Cerebellar cortex (tissue), 1 donor: Measurements from ENCODE around the gene DNA2.
"Not testable (repeated sequence)": the region's sequence is repeated elsewhere in the genome, so short reads cannot be mapped to it uniquely, and the experiment has no call there.

Source experiments
- DNase-seq: peaks from one replicate; pipeline ENCODE4 v3.0.0-alpha.2; 2015; ENCODE audit warnings: low spot score

DNA2 gene

GRCh38 chr10:68471586-68472408 is at the start of gene DNA2:
TSS of gene DNA2 (minus strand) at chr10:68471973. CDS start at chr10:68471864, 109 bp downstream.
- DNase-seq = peak; percentile 73

GRCh38 chr10:68518609-68519008 is 46.8 kb upstream of the DNA2 start:
- DNase-seq = not testable (repeated sequence)

- no peak for DNase-seq
These were observed 45.4 kb upstream of the DNA2 start for GRCh38 chr10:68517188-68517587.

- no peak for DNase-seq
These were observed 45.0 kb upstream of the DNA2 start for GRCh38 chr10:68516766-68517165.

- not testable (repeated sequence) for DNase-seq
These were observed 44.4 kb upstream of the DNA2 start for GRCh38 chr10:68516216-68516615.

- DNase-seq = no peak
These were observed 36.3 kb upstream of the DNA2 start for GRCh38 chr10:68508090-68508489.

- DNase-seq = no peak
These were observed 34.6 kb upstream of the DNA2 start for GRCh38 chr10:68506411-68506810.

GRCh38 chr10:68502846-68503245 is 31.1 kb upstream of the DNA2 start:
- DNase-seq = no peak

GRCh38 chr10:68501691-68502090 is 29.9 kb upstream of the DNA2 start:
- DNase-seq = no peak

GRCh38 chr10:68499544-68499943 is 27.8 kb upstream of the DNA2 start:
- no peak for DNase-seq

GRCh38 chr10:68496072-68496471 is 24.3 kb upstream of the DNA2 start:
- no peak for DNase-seq

- DNase-seq = no peak
These were observed 20.3 kb upstream of the DNA2 start for GRCh38 chr10:68492118-68492517.

- DNase-seq = no peak
These were observed 18.1 kb upstream of the DNA2 start for GRCh38 chr10:68489919-68490318.

GRCh38 chr10:68474021-68474420 is 2.2 kb upstream of the DNA2 start:
- no peak for DNase-seq

GRCh38 chr10:68471063-68471585 is 649 bp downstream of the DNA2 start:
- DNase-seq = no peak

- DNase-seq = no peak
These were observed 1.5 kb downstream of the DNA2 start for GRCh38 chr10:68470300-68470699.

- DNase-seq = no peak
These were observed 1.9 kb downstream of the DNA2 start for GRCh38 chr10:68469838-68470237.

- DNase-seq = not testable (repeated sequence)
These were observed 7.0 kb downstream of the DNA2 start for GRCh38 chr10:68464729-68465128.

- no peak for DNase-seq
These were observed 8.2 kb downstream of the DNA2 start for GRCh38 chr10:68463365-68464093.

GRCh38 chr10:68462536-68462935 is 9.2 kb downstream of the DNA2 start:
- DNase-seq = no peak

- DNase-seq = no peak
These were observed 10.7 kb downstream of the DNA2 start for GRCh38 chr10:68461032-68461431.

GRCh38 chr10:68449698-68450097 is 22.1 kb downstream of the DNA2 start:
- DNase-seq = not testable (repeated sequence)

GRCh38 chr10:68446179-68446578 is 25.6 kb downstream of the DNA2 start:
- DNase-seq = no peak
